Adrenal gland (tissue), 12 donors: Measurements from ENCODE around the gene CRACR2A. TPM values are rescaled to one million over a fixed set of nuclear protein-coding genes. Genes with fewer than 3 reads are reported as not detected.

Source experiments
- DNase-seq, 7 donors: peaks; one replicate each; pipeline ENCODE4 v3.0.0-alpha.2; 2019 to 2020
- H3K27ac ChIP-seq, 5 donors: fragments of 200-600 bp; sonication (generic) in 4 of 5; 1 replicate in 3 of 5; 2 replicates in 2 of 5; pipeline versions ENCODE4 v1.5.1 to v1.8.0; 2016 to 2020; ENCODE audit warnings: mild to moderate bottlenecking in 1 of 5
- H3K27me3 ChIP-seq: fragments of 200-600 bp; 2 replicates; pipeline ENCODE4 v1.8.0; 2021
- H3K36me3 ChIP-seq, 2 donors: fragments of 200-600 bp; replicated peaks in 1 of 2; 1 replicate in 1 of 2; 2 replicates in 1 of 2; pipeline versions ENCODE4 v1.5.1 to v1.8.0; 2018 to 2022
- H3K4me1 ChIP-seq, 2 donors: fragments of 200-600 bp; replicated peaks in 1 of 2; 1 replicate in 1 of 2; 2 replicates in 1 of 2; pipeline versions ENCODE4 v1.5.1 to v1.8.0; 2018 to 2021
- H3K4me3 ChIP-seq, 4 donors: fragments of 200-600 bp; sonication (generic) in 3 of 4; one replicate each; pipeline ENCODE4 v1.5.1; 2016 to 2018
- H3K9me3 ChIP-seq, 3 donors: fragments of 200-600 bp; sonication (generic) in 1 of 3; replicated peaks in 1 of 3; 1 replicate in 2 of 3; 2 replicates in 1 of 3; pipeline versions ENCODE4 v1.5.1 to v1.8.0; 2016 to 2021
- CTCF ChIP-seq, 6 experiments: fragments of 450-650 bp in 4 of 6; fragments of 200-600 bp in 2 of 6; sonication (generic) in 1 of 6; IDR thresholded peaks; 1 replicate in 5 of 6; 2 replicates in 1 of 6; pipeline versions ENCODE4 v1.5.1 to v1.8.0; 2016 to 2021; ENCODE audit warnings: antibody characterized with exemption in 6 of 6, mild to moderate bottlenecking in 2 of 6, moderate library complexity in 1 of 6
- POLR2A ChIP-seq, 2 donors: fragments of 450-650 bp; IDR thresholded peaks; one replicate each; pipeline ENCODE4 v1.6.1; 2017; ENCODE audit warnings: antibody characterized with exemption in 2 of 2, mild to moderate bottlenecking in 2 of 2, moderate library complexity in 1 of 2
- WGBS, 4 donors: extraction: QIAGEN DNeasy Blood & Tissue Kit in 2 of 4; methylation state at CpG; one replicate each; pipeline versions ENCODE4 v1.1.5 to v1.1.7; 2013 to 2017; 5-methylcytosine and 5-hydroxymethylcytosine counted together
- intact Hi-C, 2 donors: fragments of 100-400 bp; cut with DNase I; formaldehyde crosslinking; loops; one replicate each; pipeline versions ENCODE4 v1.14.1 to v1.15.0; 2022 to 2023
- polyA plus RNA-seq, 3 donors: library from polyadenylated mRNA; stranded (reverse); fragments of 200-250 nt in 2 of 3; fragments of 350-450 nt in 1 of 3; fragmentation: Illumina TruSeq in 1 of 3; extraction: RNeasy Lipid Tissue Mini Kit (QIAGEN cat#74804) in 1 of 3; gene quantifications; one replicate each; pipeline ENCODE4 v1.2.3, GENCODE V29; 2013 to 2014
- total RNA-seq, 9 donors: library from RNA; depleted of rRNA in 4 of 9; stranded (reverse); fragments of >200 nt in 4 of 9; fragments of 120-200 nt in 1 of 9; fragmentation: NEBNext Ultra II Directional in 1 of 9; extraction: Animal tissue kit (Norgen Biotek cat#: 25700) in 1 of 9; gene quantifications; one replicate each; pipeline versions ENCODE4 v1.1.0 to v1.2.4, GENCODE V29; 2013 to 2023
- donor health status: healthy with polysubstance abuse.
- donor health status: Bipolar disorder and iron deficiency.
- donor health status: DM: yes; HTN: yes; CAD: no.
- donor health status: DM: no; HTN: no; CAD: no.
- donor health status: DM: no; HTN: no; CAD: no.
- donor health status: DM: yes; HTN: yes; CAD: no.

Gene CRACR2A
- total and polyA plus RNA-seq, 12 donors = 0.50 to 3.5 (median 2.0) TPM

- H3K9me3 ChIP-seq = no peaks in the 10 kb centered on the region
- no peak overlapping the region for H3K4me3 ChIP-seq
- H3K27ac ChIP-seq = no peak overlapping the region
- WGBS, 4 donors = 78 to 90% (median 85%) methylated on average over 1 to 2 of the region's 2 CpGs
- DNase-seq = no peak
- H3K27me3 ChIP-seq = no peaks in the 10 kb centered on the region
- H3K4me1 ChIP-seq = no peaks in the 10 kb centered on the region
- intact Hi-C loops = no loop called here
- TF ChIP-seq POLR2A (IDR thresholded peaks at IDR 0.05) (no peak), CTCF (IDR thresholded peaks at IDR 0.05) (no peak)
- H3K36me3 ChIP-seq = no peaks in the 10 kb centered on the region
Observed at GRCh38 chr12:3631759-3632158, 121.2 kb downstream of the CRACR2A start.

DNA sequence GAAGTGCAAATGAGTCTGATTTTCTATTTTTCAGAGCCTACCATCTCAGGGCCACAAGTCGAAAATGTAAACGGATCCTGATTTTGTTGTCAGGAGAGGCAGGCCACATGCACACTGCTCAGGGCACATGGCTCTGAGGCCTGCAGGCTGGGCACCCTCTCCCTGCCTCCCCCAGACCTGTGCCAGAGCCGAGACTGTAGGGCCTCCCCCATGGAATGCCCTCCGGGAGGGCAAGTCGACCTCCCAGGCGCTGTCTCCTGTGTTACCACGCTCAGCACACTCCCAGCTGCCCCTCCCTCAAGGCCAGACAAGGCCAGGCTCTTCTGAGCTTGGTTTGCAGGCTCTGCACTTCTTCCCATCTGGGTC lies 121.7 kb downstream of the CRACR2A start:
- WGBS, 4 donors = 75 to 90% (median 86%) methylated on average over 5 to 7 of the region's 7 CpGs
- TF ChIP-seq CTCF (IDR thresholded peaks at IDR 0.05) (no peak), POLR2A (IDR thresholded peaks at IDR 0.05) (no peak)
- no peaks in the 10 kb centered on the region for H3K9me3 ChIP-seq
- no peaks in the 10 kb centered on the region for H3K4me1 ChIP-seq
- no peaks in the 10 kb centered on the region for H3K36me3 ChIP-seq
- intact Hi-C loops = no loop called here
- no peak overlapping the region for H3K27ac ChIP-seq
- DNase-seq = no peak
- H3K4me3 ChIP-seq = no peak overlapping the region
- no peaks in the 10 kb centered on the region for H3K27me3 ChIP-seq

GRCh38 chr12:3630621-3631271 lies 122.2 kb downstream of the CRACR2A start:
- H3K36me3 ChIP-seq = no peaks in the 10 kb centered on the region
- DNase-seq = no peak
- no peak overlapping the region for H3K27ac ChIP-seq
- no peak overlapping the region for H3K4me3 ChIP-seq
- H3K9me3 ChIP-seq = no peaks in the 10 kb centered on the region
- intact Hi-C loops = no loop called here
- H3K4me1 ChIP-seq = no peaks in the 10 kb centered on the region
- 82 to 89% (median 86%) methylated on average over 7 to 8 of the region's 8 CpGs for WGBS, 4 donors
- H3K27me3 ChIP-seq = no peaks in the 10 kb centered on the region
- no peak for TF ChIP-seq CTCF (IDR thresholded peaks at IDR 0.05)
- TF ChIP-seq POLR2A (IDR thresholded peaks at IDR 0.05) = no peak

- no peaks in the 10 kb centered on the region for H3K36me3 ChIP-seq
- no peaks in the 10 kb centered on the region for H3K4me1 ChIP-seq
- no peak overlapping the region for H3K27ac ChIP-seq
- intact Hi-C loops = no loop called here
- no peak for TF ChIP-seq CTCF (IDR thresholded peaks at IDR 0.05)
- TF ChIP-seq POLR2A (IDR thresholded peaks at IDR 0.05) = no peak
- 72 to 80% (median 74%) methylated on average over 1 to 8 of the region's 8 CpGs for WGBS, 4 donors
- no peak for DNase-seq
- no peaks in the 10 kb centered on the region for H3K27me3 ChIP-seq
- H3K4me3 ChIP-seq = no peak overlapping the region
- no peaks in the 10 kb centered on the region for H3K9me3 ChIP-seq
Observed at GRCh38 chr12:3630111-3630510, 122.8 kb downstream of the CRACR2A start.
